ENCODE results near the gene HOXA11.

The HOXA11 gene

GRCh38 chr7:27141923-27142579, 43.0 kb downstream of the HOXA11 start:
- TF ChIP-seq FOXP2 (optimal IDR thresholded peaks at IDR 0.05; ENCODE audit: borderline replicate concordance, extremely low read depth, extremely low read length, insufficient read depth) (no peak), TAF1 (IDR thresholded peaks at IDR 0.05; ENCODE audit: borderline replicate concordance, insufficient read depth, low read length) (no peak), SIN3A (IDR thresholded peaks at IDR 0.05; ENCODE audit: borderline replicate concordance, insufficient read depth, low read length) (no peak), POLR2AphosphoS5 (IDR thresholded peaks at IDR 0.05; ENCODE audit: low read depth, low read length) (no peak)
- TF ChIP-seq, protein P1, sequence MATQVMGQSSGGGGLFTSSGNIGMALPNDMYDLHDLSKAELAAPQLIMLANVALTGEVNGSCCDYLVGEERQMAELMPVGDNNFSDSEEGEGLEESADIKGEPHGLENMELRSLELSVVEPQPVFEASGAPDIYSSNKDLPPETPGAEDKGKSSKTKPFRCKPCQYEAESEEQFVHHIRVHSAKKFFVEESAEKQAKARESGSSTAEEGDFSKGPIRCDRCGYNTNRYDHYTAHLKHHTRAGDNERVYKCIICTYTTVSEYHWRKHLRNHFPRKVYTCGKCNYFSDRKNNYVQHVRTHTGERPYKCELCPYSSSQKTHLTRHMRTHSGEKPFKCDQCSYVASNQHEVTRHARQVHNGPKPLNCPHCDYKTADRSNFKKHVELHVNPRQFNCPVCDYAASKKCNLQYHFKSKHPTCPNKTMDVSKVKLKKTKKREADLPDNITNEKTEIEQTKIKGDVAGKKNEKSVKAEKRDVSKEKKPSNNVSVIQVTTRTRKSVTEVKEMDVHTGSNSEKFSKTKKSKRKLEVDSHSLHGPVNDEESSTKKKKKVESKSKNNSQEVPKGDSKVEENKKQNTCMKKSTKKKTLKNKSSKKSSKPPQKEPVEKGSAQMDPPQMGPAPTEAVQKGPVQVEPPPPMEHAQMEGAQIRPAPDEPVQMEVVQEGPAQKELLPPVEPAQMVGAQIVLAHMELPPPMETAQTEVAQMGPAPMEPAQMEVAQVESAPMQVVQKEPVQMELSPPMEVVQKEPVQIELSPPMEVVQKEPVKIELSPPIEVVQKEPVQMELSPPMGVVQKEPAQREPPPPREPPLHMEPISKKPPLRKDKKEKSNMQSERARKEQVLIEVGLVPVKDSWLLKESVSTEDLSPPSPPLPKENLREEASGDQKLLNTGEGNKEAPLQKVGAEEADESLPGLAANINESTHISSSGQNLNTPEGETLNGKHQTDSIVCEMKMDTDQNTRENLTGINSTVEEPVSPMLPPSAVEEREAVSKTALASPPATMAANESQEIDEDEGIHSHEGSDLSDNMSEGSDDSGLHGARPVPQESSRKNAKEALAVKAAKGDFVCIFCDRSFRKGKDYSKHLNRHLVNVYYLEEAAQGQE (IDR thresholded peaks at IDR 0.05; ENCODE audit: insufficient read depth in 1 of 2, low read depth in 2 of 2, low read length in 2 of 2): no peak

DNA sequence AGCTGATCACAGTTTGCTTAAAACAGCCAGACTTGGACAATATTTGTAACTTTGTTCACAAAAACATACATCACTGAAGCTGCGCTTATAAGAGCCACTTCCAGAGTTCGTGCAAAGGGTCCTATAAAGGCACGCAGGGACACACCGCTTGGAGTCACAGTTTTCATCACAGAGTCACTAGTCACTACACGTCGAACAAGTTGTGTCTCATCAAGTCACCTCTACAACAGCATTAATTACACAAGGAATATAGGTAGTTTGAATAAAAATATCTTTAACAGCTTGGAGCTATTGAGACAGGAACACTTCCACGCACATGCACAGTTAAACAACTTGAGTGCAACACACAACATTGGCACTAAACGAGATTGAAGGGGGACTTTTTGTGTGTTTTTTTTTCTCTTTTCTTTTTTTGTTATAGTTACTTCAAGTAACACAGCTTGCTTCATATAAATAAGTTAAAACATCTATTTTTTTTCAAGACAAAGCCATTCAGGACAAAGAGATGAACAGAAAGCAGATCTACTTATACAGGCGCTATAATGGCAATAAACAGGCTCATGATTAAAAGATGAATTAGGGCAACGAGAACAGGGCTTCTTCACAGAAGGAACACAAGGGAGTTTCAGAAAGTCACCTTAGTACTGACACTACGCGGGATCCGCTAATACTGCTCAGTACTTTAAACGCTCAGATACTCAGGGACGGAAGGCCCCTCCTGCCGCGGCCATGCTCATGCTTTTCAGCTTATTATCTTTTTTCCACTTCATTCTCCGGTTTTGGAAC, 43.7 kb downstream of the HOXA11 start:
- TF ChIP-seq SIN3A (IDR thresholded peaks at IDR 0.05; ENCODE audit: borderline replicate concordance, insufficient read depth, low read length) (no peak), POLR2AphosphoS5 (IDR thresholded peaks at IDR 0.05; ENCODE audit: low read depth, low read length) (no peak), FOXP2 (optimal IDR thresholded peaks at IDR 0.05; ENCODE audit: borderline replicate concordance, extremely low read depth, extremely low read length, insufficient read depth) (no peak), TAF1 (IDR thresholded peaks at IDR 0.05; ENCODE audit: borderline replicate concordance, insufficient read depth, low read length) (no peak)
- TF ChIP-seq, protein P1 (IDR thresholded peaks at IDR 0.05; ENCODE audit: insufficient read depth in 1 of 2, low read depth in 2 of 2, low read length in 2 of 2): no peak

- TF ChIP-seq SIN3A (IDR thresholded peaks at IDR 0.05; ENCODE audit: borderline replicate concordance, insufficient read depth, low read length) (no peak), FOXP2 (optimal IDR thresholded peaks at IDR 0.05; ENCODE audit: borderline replicate concordance, extremely low read depth, extremely low read length, insufficient read depth) (no peak), TAF1 (IDR thresholded peaks at IDR 0.05; ENCODE audit: borderline replicate concordance, insufficient read depth, low read length) (no peak), POLR2AphosphoS5 (IDR thresholded peaks at IDR 0.05; ENCODE audit: low read depth, low read length) (no peak)
- TF ChIP-seq, protein P1 (IDR thresholded peaks at IDR 0.05; ENCODE audit: insufficient read depth in 1 of 2, low read depth in 2 of 2, low read length in 2 of 2): no peak
These were observed 44.7 kb downstream of the HOXA11 start for GRCh38 chr7:27140126-27140857.

- TF ChIP-seq, protein P1 (IDR thresholded peaks at IDR 0.05; ENCODE audit: insufficient read depth in 1 of 2, low read depth in 2 of 2, low read length in 2 of 2): no peak
- TF ChIP-seq TAF1 (IDR thresholded peaks at IDR 0.05; ENCODE audit: borderline replicate concordance, insufficient read depth, low read length) (no peak), POLR2AphosphoS5 (IDR thresholded peaks at IDR 0.05; ENCODE audit: low read depth, low read length) (no peak), FOXP2 (optimal IDR thresholded peaks at IDR 0.05; ENCODE audit: borderline replicate concordance, extremely low read depth, extremely low read length, insufficient read depth) (no peak), SIN3A (IDR thresholded peaks at IDR 0.05; ENCODE audit: borderline replicate concordance, insufficient read depth, low read length) (no peak)
These were observed 45.5 kb downstream of the HOXA11 start for GRCh38 chr7:27139334-27140125.

All from PFSK-1 (cell line).